Putamen (tissue), 1 donor: ENCODE data around the gene NR6A1.

Source experiments
- DNase-seq: peaks from one replicate; pipeline ENCODE4 v3.0.0-alpha.2; 2016; ENCODE audit warnings: low spot score

NR6A1 gene

GRCh38 chr9:124503713-124504529 lies 267.2 kb downstream of the NR6A1 start:
- no peak for DNase-seq

- DNase-seq: no peak
Measured at GRCh38 chr9:124502711-124503702, 268.1 kb downstream of the NR6A1 start.

GRCh38 chr9:124501771-124502320 lies 269.3 kb downstream of the NR6A1 start:
- no peak for DNase-seq

GRCh38 chr9:124500796-124501611 lies 270.1 kb downstream of the NR6A1 start:
- DNase-seq: no peak

- no peak for DNase-seq
Measured at GRCh38 chr9:124500028-124500795, 270.9 kb downstream of the NR6A1 start.

- DNase-seq: no peak
Measured at GRCh38 chr9:124499216-124499615, 271.9 kb downstream of the NR6A1 start.

- no peak for DNase-seq
Measured at GRCh38 chr9:124498499-124499146, 272.5 kb downstream of the NR6A1 start.

- no peak for DNase-seq
Measured at GRCh38 chr9:124498040-124498439, 273.1 kb downstream of the NR6A1 start.

- no peak for DNase-seq
Measured at GRCh38 chr9:124497441-124497840, 273.7 kb downstream of the NR6A1 start.

- no peak for DNase-seq
Measured at GRCh38 chr9:124496463-124496862, 274.6 kb downstream of the NR6A1 start.

- DNase-seq: no peak
Measured at GRCh38 chr9:124496075-124496449, 275.0 kb downstream of the NR6A1 start.

- no peak for DNase-seq
Measured at GRCh38 chr9:124495126-124496074, 275.7 kb downstream of the NR6A1 start.

- no peak for DNase-seq
Measured at GRCh38 chr9:124493794-124494479, 277.2 kb downstream of the NR6A1 start.

- DNase-seq: no peak
Measured at GRCh38 chr9:124493218-124493617, 277.9 kb downstream of the NR6A1 start.

GRCh38 chr9:124492818-124493217 lies 278.3 kb downstream of the NR6A1 start:
- DNase-seq: no peak

GRCh38 chr9:124491049-124491975 lies 279.8 kb downstream of the NR6A1 start:
- no peak for DNase-seq

- no peak for DNase-seq
Measured at GRCh38 chr9:124490004-124490403, 281.1 kb downstream of the NR6A1 start.
